ENCODE results near the gene TIMP4.

TIMP4 gene

DNA sequence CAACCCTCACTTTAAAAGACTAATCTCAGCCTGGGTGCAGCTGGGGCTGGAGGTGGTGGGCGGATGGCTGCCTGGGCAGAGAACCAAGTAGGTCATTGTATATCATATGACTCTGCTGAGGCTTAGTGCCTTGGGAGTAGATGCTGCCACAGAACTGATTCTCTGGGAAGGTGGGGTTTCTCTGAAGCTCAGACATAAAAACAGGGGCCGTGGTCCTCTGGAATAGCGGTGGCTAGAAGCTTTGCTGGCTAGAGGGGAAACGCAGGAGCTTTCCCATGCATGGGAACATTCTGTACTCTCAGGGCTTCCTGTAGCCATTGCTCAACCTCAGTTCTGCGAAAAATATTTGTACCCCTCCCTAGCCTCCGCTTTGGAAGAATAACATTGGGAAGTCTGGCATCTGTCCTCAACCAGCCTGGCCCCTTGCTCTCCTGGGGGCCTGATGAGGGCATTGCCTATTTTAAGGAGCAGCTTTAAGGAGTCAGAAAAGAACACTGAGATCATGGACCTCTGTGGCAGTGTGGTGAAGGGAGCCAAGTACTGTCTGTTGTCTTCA is 14.7 kb downstream of the TIMP4 start:
- no peak for DNase-seq

DNA sequence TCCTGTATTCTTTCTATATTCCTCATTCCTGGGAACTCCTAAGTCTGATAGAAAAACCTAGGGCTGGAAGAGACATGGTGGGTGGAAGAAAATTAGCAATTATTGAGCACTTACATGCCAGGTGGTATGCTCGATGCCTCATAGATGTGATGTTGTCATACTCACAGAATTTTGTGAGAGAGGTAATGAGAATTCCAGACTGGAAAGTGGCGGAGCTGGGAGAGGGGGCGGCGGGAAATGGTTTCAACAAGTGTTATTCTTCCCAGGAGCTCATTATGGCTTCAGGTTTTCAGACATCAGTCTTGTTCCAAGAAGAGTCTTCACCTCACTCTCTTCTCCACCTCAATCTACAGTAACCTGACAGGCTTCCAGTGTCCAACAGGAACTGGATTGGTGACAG is 16.2 kb downstream of the TIMP4 start:
- DNase-seq, result no peak

GRCh38 chr3:12141350-12141749 is 17.4 kb downstream of the TIMP4 start:
- no peak for DNase-seq

GRCh38 chr3:12139111-12139511 is 19.6 kb downstream of the TIMP4 start:
- no peak for DNase-seq

DNA sequence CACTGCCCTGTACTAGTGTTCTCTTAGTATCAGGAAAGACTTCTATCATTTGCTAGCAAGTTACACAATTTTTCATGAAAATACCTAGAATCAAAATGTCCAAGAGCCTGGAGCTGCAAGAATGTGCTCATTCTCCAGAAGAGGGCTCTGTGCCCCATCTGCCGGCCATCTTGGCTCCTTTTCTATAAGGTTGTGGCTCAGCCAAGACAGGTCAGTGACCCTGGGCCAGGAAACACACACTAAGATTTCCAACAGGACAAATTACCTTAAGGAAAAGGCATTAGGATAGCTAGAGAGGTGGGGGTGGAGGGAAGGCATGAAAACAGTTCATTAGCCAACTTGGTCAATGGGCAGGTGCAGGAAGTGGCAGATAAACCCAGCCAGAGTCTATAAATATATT is 20.7 kb downstream of the TIMP4 start:
- peak in 1 of 2 donors; percentile 9 for DNase-seq

GRCh38 chr3:12136371-12136770 is 22.3 kb downstream of the TIMP4 start:
- no peak for DNase-seq

DNA sequence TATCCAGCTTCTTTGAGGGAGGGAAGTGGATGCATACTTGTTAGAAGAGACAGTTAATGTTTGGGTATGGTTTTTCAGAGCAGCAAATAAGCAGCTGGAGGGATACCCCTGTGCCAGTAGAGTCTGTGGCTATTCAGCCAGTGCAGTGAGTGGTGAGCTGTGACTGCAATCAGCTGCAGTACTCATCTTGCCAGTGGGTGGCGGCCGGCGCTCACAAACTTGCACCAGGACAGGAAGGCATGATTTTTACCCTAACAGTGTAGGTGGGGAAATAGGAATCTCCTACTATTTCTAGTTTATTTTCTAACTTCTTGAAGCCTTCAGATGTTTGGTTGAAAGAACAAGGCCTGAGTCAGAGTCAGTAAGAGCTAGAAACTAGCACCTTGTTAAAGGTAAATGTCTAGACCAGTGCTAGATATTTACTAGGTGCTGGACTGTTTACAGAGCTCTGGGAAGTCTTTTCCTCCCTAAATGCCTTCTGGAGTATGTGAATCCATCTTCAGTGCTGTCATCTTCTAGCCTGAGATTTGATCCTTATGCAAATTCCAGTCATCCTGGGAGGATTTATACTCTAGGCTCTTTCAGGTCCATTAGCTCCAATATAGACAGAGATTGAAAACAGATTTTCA is 23.6 kb downstream of the TIMP4 start:
- DNase-seq, result peak; percentile 58 to 63

GRCh38 chr3:12132881-12133280 is 25.8 kb downstream of the TIMP4 start:
- no peak for DNase-seq

DNA sequence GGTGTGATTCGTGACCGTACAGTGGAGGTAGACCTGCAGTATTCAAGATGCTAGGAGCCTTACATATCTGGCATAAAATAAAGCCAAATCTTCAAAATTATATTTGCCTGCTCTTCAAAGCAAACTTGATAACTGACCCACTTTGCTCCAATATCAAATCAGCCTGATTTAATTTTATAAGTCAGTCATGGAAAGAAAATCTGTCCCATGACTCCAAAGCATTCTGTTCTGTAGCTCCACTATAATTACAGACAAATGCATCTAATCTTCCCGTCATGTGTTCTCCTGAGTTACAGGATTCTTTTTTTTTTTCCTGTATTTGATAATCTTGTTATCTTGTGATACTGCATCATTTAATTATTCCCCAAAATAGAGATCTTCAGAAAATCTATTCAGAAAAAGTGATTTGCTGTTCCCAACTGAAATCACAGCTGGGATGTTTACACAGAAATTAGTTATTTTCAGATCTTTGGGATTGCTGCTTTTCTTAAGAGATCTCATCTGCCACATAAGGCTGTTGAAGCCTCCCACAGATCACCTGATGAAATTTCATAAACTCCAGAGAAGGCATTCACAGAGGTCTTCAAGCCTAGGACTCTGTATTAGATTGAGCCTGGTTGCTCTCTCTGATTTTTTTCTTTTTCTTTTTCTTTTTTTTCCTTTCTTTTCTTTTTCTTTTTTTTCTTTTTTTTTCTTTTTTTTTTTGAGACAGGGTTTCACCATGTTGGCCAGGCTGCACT is 27.2 kb downstream of the TIMP4 start:
- DNase-seq, result no peak

DNA sequence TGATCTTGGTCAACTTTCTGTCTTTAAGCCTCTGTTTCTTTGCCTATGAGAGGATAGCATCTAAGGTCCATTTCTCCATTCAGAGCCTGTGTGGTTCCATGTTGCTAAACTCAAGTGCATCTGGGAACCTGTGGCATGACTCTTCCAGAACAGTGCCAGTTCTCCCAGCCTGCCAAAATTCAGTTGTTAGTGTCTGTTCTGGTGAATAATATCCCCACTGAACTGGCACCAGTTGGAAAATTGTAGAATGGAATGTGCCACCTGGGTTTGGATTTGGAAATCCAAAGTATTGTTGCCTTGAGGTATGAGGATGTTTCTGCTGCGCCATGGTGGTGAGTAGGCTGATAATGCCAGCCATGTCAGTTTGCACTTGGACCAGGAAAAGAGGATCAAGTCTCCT is 31.3 kb downstream of the TIMP4 start:
- DNase-seq, result no peak

- DNase-seq, result no peak
Measured at GRCh38 chr3:12125772-12126171, 32.9 kb downstream of the TIMP4 start.

DNA sequence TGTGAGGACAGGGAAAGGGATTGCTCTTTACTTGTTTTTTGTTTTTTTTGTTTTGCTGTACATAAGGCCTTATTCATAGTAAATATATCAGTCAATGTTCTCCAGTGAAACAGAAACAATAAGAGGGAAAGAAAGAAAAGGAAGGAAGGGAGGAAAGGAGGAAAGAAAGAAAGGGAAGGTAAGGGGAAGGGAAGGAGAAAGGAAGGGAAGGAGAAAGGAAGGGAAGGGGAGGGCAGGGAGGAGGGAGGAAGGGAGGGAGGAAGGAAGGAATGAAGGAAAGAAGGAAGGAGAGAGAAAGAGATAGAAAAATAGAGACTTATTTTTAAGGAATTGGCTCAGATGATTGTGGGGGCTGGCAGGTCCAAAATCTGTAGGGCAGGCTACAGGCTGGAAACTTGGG is 37.2 kb downstream of the TIMP4 start:
- DNase-seq, result no peak

DNA sequence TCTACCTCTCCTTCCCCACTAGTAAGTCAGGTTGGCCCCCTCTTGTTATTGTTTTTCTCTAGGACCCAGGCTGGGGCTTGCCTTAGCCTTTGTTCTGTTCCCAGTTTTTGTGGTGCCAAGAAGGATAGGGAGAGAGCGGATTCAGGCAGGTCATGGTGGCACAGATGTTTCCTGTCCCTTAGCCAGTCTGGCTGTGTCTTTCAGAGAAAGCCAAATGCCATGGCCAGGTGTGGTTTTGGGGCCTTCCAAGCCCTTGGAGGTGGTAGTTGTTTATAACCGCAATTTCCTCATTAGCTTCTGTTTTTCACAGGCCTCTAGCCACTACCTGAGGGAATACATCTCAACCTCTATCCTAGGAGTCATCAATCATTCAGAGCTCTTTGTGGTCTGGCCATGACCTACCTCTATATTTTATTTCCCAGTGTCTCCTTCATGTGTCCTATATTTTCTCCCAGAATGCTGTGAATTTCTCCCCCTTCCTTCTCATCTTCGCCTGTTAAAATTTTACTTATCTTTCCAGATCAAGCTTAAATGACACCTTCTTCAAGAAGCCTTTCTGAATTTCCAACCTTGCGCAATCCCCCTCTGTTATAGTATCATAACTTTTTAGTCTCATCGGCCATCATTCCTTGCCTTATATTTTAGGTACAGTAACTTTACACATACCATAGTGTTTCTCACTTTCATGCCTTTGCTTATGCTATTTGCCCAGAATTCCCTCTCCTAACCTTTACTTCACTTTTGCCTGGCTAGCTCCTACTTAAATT is 38.2 kb downstream of the TIMP4 start:
- DNase-seq, result no peak

GRCh38 chr3:12117473-12117872 is 41.2 kb downstream of the TIMP4 start:
- DNase-seq, result no peak

DNA sequence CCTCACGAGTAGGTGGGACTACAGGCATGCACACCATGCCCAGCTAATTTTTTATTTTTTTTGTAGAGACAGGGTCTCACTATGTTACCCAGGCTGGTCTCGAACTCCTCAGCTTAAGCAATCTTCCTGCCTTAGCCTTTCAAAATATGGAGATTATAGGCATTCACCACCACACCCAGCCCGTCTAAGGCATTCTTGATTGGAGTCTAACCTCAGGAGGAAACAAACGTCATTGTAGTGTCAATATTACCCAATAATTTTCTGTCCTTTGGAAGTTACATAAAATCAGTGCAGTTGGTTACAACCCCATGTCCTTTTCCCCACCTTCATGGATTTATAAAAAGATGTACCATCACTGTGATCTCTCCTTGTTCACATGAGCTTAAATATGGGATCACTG is 41.8 kb downstream of the TIMP4 start:
- no peak for DNase-seq

- DNase-seq, result no peak
Measured at GRCh38 chr3:12115849-12116248, 42.9 kb downstream of the TIMP4 start.

DNA sequence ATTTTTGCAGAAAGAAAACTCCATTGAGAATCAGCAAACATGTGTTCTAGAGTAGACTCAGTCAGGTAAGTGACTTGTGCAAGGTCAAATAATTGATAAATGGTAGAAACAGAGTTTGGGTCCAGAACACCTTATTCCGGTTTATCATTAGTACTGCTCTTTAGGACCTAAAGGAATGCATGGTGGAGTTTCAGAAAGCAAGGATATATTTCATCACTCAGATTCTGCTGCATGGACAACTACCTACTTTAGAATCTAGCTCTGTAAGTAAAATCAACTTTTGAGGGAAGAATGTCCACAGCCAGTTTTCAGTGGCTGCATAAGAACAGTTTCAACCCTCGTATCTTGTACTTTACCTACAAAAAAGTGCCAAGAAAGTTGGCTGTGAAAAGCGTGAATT is 43.6 kb downstream of the TIMP4 start:
- no peak for DNase-seq

GRCh38 chr3:12114251-12114650 is 44.5 kb downstream of the TIMP4 start:
- DNase-seq, result no peak

DNA sequence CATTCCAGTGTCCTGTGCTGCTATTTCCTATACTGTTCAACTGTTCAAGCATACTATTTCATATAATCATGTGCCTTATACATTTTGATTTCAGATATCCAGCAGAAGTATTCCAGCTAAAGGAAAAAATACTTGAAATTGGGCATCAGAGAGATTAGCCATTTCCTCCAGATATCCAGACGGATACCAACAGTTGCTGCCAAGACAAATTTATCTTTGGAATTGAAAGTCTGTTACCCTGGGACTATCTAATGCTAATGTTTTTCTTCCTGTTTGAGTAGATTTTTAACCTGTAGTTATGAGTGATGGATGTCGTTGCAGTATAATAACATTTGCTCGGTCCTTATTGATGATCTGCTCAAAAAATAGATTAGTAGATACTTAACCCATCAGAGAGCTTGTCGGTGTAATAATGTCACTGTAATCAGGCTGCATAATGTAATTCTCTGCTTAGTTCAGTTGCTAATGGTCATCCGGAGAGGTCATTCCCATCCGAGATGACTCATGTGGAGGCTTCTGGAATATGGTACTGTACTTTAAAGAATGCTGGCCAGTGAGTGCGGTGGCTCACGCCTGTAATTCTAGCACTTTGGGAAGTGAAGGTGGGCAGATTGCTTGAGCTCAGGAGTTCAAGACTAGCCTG is 51.5 kb downstream of the TIMP4 start:
- no peak for DNase-seq
